AG10803 (cell line): ENCODE results near the gene SPATA1.

Experiments
- DNase-seq: peaks from one replicate; pipeline ENCODE4 v3.0.0; 2010; ENCODE audit warnings: low read depth
- H3K4me3 ChIP-seq: 2 replicates; pipeline ENCODE4 v1.5.1; 2011; ENCODE audit warnings: mild to moderate bottlenecking, low read length, control low read depth
- CTCF ChIP-seq: conservative IDR thresholded peaks from 2 replicates; pipeline ENCODE4 v1.5.1; 2011; ENCODE audit warnings: mild to moderate bottlenecking, low read length, control low read depth, inconsistent platforms

SPATA1 gene

GRCh38 chr1:84506002-84506728 lies at the start of gene SPATA1, which contains the start of gene GNG5:
SPATA1 (plus strand) TSS chr1:84506386; CDS start chr1:84516360, 9,974 bp downstream.
GNG5 (minus strand) TSS chr1:84506581; CDS start chr1:84506091, 490 bp downstream.
- no peak for TF ChIP-seq CTCF
- DNase-seq: peak; percentile 94
- peak within 1 kb of the TSS; percentile 93 for H3K4me3 ChIP-seq

GRCh38 chr1:84462118-84462517 lies 44.1 kb upstream of the SPATA1 start:
- DNase-seq: no peak
- TF ChIP-seq CTCF: no peak
- no peak overlapping the region for H3K4me3 ChIP-seq

GRCh38 chr1:84467298-84467697 lies 38.9 kb upstream of the SPATA1 start:
- no peak for TF ChIP-seq CTCF
- DNase-seq: no peak
- no peak overlapping the region for H3K4me3 ChIP-seq

- no peak for TF ChIP-seq CTCF
- no peak overlapping the region for H3K4me3 ChIP-seq
- DNase-seq: no peak
Measured at GRCh38 chr1:84476225-84476624, 30.0 kb upstream of the SPATA1 start.

GRCh38 chr1:84478876-84479868 lies 27.0 kb upstream of the SPATA1 start, which contains the start of gene RPF1:
RPF1 (plus strand) TSS chr1:84479266; CDS start chr1:84479282, 16 bp downstream.
- peak; percentile 80 for DNase-seq
- 0 out of 2 replicates have a peak, but pooled peaks have one; percentile 5 for TF ChIP-seq CTCF
- peak within 1 kb of the TSS; percentile 75 for H3K4me3 ChIP-seq

- no peak for DNase-seq
- no peak for TF ChIP-seq CTCF
- H3K4me3 ChIP-seq: peak overlapping the region; percentile 75
Measured at GRCh38 chr1:84479998-84480397, 26.2 kb upstream of the SPATA1 start.
